GM12878 (cell line): ENCODE measurements around the gene MORC3.

Experiments
- ZNF274 ChIP-seq: IDR thresholded peaks from one replicate; pipeline ENCODE4 v1.8.0; 2011; ENCODE audit not compliant: insufficient read length, insufficient read depth
- TF ChIP-seq, protein P1 (sequence below), 3 experiments: IDR thresholded peaks in 2 of 3; conservative IDR thresholded peaks in 1 of 3; 2 replicates each; pipeline ENCODE4 v1.5.1; 2011; ENCODE audit warnings: low read depth in 3 of 3, low read length in 3 of 3, mild to moderate bottlenecking in 3 of 3, control low read depth in 2 of 3, moderate library complexity in 2 of 3, inconsistent platforms in 1 of 3, mixed read lengths in 1 of 3; ENCODE audit not compliant: control insufficient read depth in 2 of 3, insufficient read depth in 1 of 3; ENCODE audit errors: extremely low read depth in 1 of 3
- TF ChIP-seq, protein P2 (sequence below): fragments of 450-650 bp; IDR thresholded peaks from 2 replicates; pipeline ENCODE4 v1.6.1; 2014; ENCODE audit warnings: mild to moderate bottlenecking

DNA sequence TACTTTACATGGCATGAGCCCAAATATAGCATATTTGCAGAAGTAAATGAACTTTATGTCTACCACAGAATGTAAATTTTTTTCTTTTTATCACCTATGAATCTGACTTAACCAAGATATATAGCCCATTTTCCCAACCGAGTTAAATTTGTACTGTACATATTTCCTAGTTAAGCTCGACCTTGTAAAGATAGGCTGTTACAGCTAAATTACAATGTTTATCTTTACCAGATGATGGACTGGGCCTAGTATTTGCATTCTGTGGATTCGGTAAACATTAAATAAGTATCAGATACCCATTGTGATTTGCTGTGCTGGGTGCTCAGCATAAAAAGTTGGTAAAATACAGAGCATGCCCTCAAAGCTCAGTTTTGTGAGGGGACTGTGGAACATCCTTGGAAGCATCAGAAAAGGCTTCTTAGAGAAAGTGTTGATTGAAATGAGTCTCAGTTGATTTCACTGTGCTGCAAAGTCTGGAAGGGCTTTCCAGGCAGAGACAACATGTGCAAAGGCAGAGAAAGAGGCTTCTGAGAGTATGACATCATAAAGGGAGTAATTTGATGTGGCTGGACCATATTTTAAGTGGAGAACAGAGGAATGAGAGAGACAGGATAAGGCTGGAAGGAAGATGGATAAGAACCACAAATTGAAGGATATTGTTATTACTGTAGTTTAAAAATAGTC, 27.4 kb downstream of the MORC3 start:
- TF ChIP-seq ZNF274, result no peak
- TF ChIP-seq, protein P1, sequence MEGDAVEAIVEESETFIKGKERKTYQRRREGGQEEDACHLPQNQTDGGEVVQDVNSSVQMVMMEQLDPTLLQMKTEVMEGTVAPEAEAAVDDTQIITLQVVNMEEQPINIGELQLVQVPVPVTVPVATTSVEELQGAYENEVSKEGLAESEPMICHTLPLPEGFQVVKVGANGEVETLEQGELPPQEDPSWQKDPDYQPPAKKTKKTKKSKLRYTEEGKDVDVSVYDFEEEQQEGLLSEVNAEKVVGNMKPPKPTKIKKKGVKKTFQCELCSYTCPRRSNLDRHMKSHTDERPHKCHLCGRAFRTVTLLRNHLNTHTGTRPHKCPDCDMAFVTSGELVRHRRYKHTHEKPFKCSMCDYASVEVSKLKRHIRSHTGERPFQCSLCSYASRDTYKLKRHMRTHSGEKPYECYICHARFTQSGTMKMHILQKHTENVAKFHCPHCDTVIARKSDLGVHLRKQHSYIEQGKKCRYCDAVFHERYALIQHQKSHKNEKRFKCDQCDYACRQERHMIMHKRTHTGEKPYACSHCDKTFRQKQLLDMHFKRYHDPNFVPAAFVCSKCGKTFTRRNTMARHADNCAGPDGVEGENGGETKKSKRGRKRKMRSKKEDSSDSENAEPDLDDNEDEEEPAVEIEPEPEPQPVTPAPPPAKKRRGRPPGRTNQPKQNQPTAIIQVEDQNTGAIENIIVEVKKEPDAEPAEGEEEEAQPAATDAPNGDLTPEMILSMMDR (IDR thresholded peaks at IDR 0.05 in 2 of 3, conservative IDR thresholded peaks at IDR 0.05 in 1 of 3; ENCODE audit: control insufficient read depth in 2 of 3, extremely low read depth in 1 of 3, insufficient read depth in 1 of 3, low read depth in 3 of 3, low read length in 3 of 3), result no peak
- TF ChIP-seq, protein P2, sequence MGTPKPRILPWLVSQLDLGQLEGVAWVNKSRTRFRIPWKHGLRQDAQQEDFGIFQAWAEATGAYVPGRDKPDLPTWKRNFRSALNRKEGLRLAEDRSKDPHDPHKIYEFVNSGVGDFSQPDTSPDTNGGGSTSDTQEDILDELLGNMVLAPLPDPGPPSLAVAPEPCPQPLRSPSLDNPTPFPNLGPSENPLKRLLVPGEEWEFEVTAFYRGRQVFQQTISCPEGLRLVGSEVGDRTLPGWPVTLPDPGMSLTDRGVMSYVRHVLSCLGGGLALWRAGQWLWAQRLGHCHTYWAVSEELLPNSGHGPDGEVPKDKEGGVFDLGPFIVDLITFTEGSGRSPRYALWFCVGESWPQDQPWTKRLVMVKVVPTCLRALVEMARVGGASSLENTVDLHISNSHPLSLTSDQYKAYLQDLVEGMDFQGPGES, result no peak
